Myocyte (in vitro differentiated cells): ENCODE measurements around the gene PAPPA. TPM values are rescaled to one million over a fixed set of nuclear protein-coding genes. Genes with fewer than 3 reads are reported as not detected.

Experiments used
- DNase-seq: peaks from one replicate; pipeline ENCODE4 v3.0.0-alpha.2; 2012; ENCODE audit warnings: low read depth
- total RNA-seq: library from RNA; depleted of rRNA; stranded (reverse); fragments of >200 nt; gene quantifications from 2 replicates; pipeline ENCODE4 v1.2.3, GENCODE V29; 2014

PAPPA gene
- total RNA-seq, 1 donor from 2014 or later = 4.5 TPM

- no peak for DNase-seq
These were observed 117.7 kb downstream of the PAPPA start for GRCh38 chr9:116271340-116271739.

- no peak for DNase-seq
These were observed 118.4 kb downstream of the PAPPA start for GRCh38 chr9:116271991-116272390.

GRCh38 chr9:116274293-116274692, 120.7 kb downstream of the PAPPA start:
- DNase-seq = peak; percentile 84

GRCh38 chr9:116275418-116276195, 122.0 kb downstream of the PAPPA start:
- no peak for DNase-seq

GRCh38 chr9:116276196-116276493, 122.6 kb downstream of the PAPPA start:
- DNase-seq = no peak

- no peak for DNase-seq
These were observed 123.1 kb downstream of the PAPPA start for GRCh38 chr9:116276651-116277121.

GRCh38 chr9:116278326-116278725, 124.7 kb downstream of the PAPPA start:
- DNase-seq = no peak

- no peak for DNase-seq
These were observed 125.6 kb downstream of the PAPPA start for GRCh38 chr9:116279230-116279629.

- no peak for DNase-seq
These were observed 126.9 kb downstream of the PAPPA start for GRCh38 chr9:116280529-116280928.

- no peak for DNase-seq
These were observed 129.0 kb downstream of the PAPPA start for GRCh38 chr9:116282597-116282996.

GRCh38 chr9:116284518-116284917, 130.9 kb downstream of the PAPPA start:
- DNase-seq = no peak

GRCh38 chr9:116285320-116285719, 131.7 kb downstream of the PAPPA start:
- no peak for DNase-seq

GRCh38 chr9:116286297-116286696, 132.7 kb downstream of the PAPPA start:
- DNase-seq = no peak

GRCh38 chr9:116287721-116288120, 134.1 kb downstream of the PAPPA start:
- DNase-seq = no peak

GRCh38 chr9:116288658-116289057, 135.1 kb downstream of the PAPPA start:
- peak; percentile 97 for DNase-seq

- no peak for DNase-seq
These were observed 143.8 kb downstream of the PAPPA start for GRCh38 chr9:116297346-116297745.

GRCh38 chr9:116298249-116298648, 144.7 kb downstream of the PAPPA start:
- no peak for DNase-seq

GRCh38 chr9:116298878-116299391, 145.3 kb downstream of the PAPPA start:
- no peak for DNase-seq

GRCh38 chr9:116300360-116300870, 146.8 kb downstream of the PAPPA start:
- no peak for DNase-seq

GRCh38 chr9:116303270-116303669, 149.7 kb downstream of the PAPPA start:
- peak; percentile 31 for DNase-seq

GRCh38 chr9:116303886-116304538, 150.4 kb downstream of the PAPPA start:
- peak; percentile 12 for DNase-seq

GRCh38 chr9:116304761-116305160, 151.2 kb downstream of the PAPPA start:
- DNase-seq = no peak
